ENCODE results near the gene OR8A1.

OR8A1 gene

GRCh38 chr11:124610295-124610694 lies 40.5 kb downstream of the OR8A1 start:
- Mint-ChIP-seq H3K9me3 (no peaks in the 10 kb centered on the region), H3K4me3 (no peak overlapping the region), H3K27me3 (peaks cover 11 to 20% of the 10 kb centered on the region in 2 donors), H3K27ac (no peak overlapping the region), H3K36me3 (no peaks in the 10 kb centered on the region), H3K4me1 (peaks cover 2 to 5% of the 10 kb centered on the region in 2 donors)
- DNase-seq (no peak), ATAC-seq (replicated peaks) (no peak)

- Mint-ChIP-seq H3K4me3 (no peak within 1 kb of the TSS), H3K4me1 (peaks cover 0 to under 1% of the 10 kb centered on the region in 2 donors), H3K9me3 (no peaks in the 10 kb centered on the region), H3K27ac (no peak within 1 kb of the TSS), H3K27me3 (peaks cover 11 to 23% of the 10 kb centered on the region in 2 donors), H3K36me3 (no peaks in the 10 kb centered on the region)
- DNase-seq = no peak
- no peak for ATAC-seq (replicated peaks)
Observed at GRCh38 chr11:124611064-124611463, 41.3 kb downstream of the OR8A1 start, which contains the start of gene PANX3. Gene PANX3 (plus strand): TSS chr11:124611428. CDS start chr11:124611557, 129 bp downstream.

- no peaks in the 10 kb centered on the region for H3K4me1 Mint-ChIP-seq
- H3K4me3 Mint-ChIP-seq = no peak overlapping the region
- peaks cover 15 to 30% of the 10 kb centered on the region in 2 donors for H3K27me3 Mint-ChIP-seq
- no peaks in the 10 kb centered on the region for H3K9me3 Mint-ChIP-seq
- no peaks in the 10 kb centered on the region for H3K36me3 Mint-ChIP-seq
- H3K27ac Mint-ChIP-seq = no peak overlapping the region
- DNase-seq (no peak), ATAC-seq (replicated peaks) (peak in 1 of 2 donors; percentile 43)
Observed at GRCh38 chr11:124612045-124612444, 42.2 kb downstream of the OR8A1 start.

GRCh38 chr11:124612567-124613246 lies 42.9 kb downstream of the OR8A1 start:
- H3K4me1 Mint-ChIP-seq = no peaks in the 10 kb centered on the region
- H3K9me3 Mint-ChIP-seq = no peaks in the 10 kb centered on the region
- no peak overlapping the region for H3K27ac Mint-ChIP-seq
- H3K27me3 Mint-ChIP-seq = peaks cover 22 to 37% of the 10 kb centered on the region in 2 donors
- DNase-seq (no peak), ATAC-seq (replicated peaks) (no peak)
- H3K36me3 Mint-ChIP-seq = no peaks in the 10 kb centered on the region
- H3K4me3 Mint-ChIP-seq = no peak overlapping the region

- Mint-ChIP-seq H3K27me3 (peaks cover 28 to 56% of the 10 kb centered on the region in 2 donors), H3K36me3 (peaks cover 0 to 1% of the 10 kb centered on the region in 2 donors), H3K4me1 (peaks cover 4 to 8% of the 10 kb centered on the region in 2 donors), H3K27ac (no peak overlapping the region), H3K9me3 (no peaks in the 10 kb centered on the region), H3K4me3 (no peak overlapping the region)
- no peak for ATAC-seq (replicated peaks)
- no peak for DNase-seq
Observed at GRCh38 chr11:124618863-124619262, 49.1 kb downstream of the OR8A1 start.
